Measurements from ENCODE around the gene TRNAU1AP. TPM values are rescaled to one million over a fixed set of nuclear protein-coding genes. Genes with fewer than 3 reads are reported as not detected.
"Not testable (repeated sequence)": the region's sequence is repeated elsewhere in the genome, so short reads cannot be mapped to it uniquely, and the experiment has no call there.

Gene TRNAU1AP
- total RNA-seq, 4 donors from 2014 or later: 5.3 to 19.7 (median 12.0) TPM

GRCh38 chr1:28519946-28520725 is 32.7 kb upstream of the TRNAU1AP start:
- intact Hi-C loops (cut with DNase I; ENCODE audit: low total_unique reads) (loop anchor here (2.0 to 10.0 kb wide), 3 partner anchors 83 to 665 kb away; partner anchors contain the start of genes SRSF4 and YTHDF2), in situ Hi-C loops (cut with MboI; ENCODE audit: low sequenced_read_pairs in 4 of 4) (loop anchor here (5.0 to 25.0 kb wide), 5 partner anchors 82 to 367 kb away; no protein-coding TSS in a partner anchor)
- H3K36me3 ChIP-seq: no peaks in the 10 kb centered on the region
- ATAC-seq (no peak), DNase-seq (no peak)
- H3K4me3 ChIP-seq: no peak overlapping the region
- no peaks in the 10 kb centered on the region for H3K9me3 ChIP-seq
- H3K27me3 ChIP-seq: no peaks in the 10 kb centered on the region
- peaks cover 5 to 13% of the 10 kb centered on the region in 2 donors for H3K4me1 ChIP-seq
- H3K27ac ChIP-seq: no peak overlapping the region
- TF ChIP-seq, protein P1, sequence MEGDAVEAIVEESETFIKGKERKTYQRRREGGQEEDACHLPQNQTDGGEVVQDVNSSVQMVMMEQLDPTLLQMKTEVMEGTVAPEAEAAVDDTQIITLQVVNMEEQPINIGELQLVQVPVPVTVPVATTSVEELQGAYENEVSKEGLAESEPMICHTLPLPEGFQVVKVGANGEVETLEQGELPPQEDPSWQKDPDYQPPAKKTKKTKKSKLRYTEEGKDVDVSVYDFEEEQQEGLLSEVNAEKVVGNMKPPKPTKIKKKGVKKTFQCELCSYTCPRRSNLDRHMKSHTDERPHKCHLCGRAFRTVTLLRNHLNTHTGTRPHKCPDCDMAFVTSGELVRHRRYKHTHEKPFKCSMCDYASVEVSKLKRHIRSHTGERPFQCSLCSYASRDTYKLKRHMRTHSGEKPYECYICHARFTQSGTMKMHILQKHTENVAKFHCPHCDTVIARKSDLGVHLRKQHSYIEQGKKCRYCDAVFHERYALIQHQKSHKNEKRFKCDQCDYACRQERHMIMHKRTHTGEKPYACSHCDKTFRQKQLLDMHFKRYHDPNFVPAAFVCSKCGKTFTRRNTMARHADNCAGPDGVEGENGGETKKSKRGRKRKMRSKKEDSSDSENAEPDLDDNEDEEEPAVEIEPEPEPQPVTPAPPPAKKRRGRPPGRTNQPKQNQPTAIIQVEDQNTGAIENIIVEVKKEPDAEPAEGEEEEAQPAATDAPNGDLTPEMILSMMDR (IDR thresholded peaks at IDR 0.05 in 4 of 5, conservative IDR thresholded peaks at IDR 0.05 in 1 of 5): no peak
- TF ChIP-seq POLR2A (IDR thresholded peaks at IDR 0.05): no peak

DNA sequence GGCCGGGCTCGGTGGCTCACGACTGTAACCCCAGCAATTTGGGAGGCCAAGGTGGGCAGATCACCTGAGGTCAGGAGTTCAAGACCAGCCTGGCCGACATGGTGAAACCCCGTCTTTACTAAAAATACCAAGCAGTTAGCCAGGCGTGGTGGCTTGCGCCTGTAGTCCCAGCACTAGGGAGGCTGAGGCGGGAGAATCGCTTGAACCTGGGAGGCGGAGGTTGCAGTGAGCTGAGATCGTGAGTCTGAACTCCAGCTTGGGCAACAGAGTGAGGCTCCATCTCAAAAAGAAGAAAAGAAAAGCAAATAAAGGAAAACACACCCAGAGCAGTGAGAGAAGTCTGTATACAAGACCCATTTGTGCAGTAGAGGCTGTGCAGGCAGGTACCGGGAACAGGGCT is 32.1 kb upstream of the TRNAU1AP start:
- intact Hi-C loops (cut with DNase I; ENCODE audit: low total_unique reads); H3K27me3 ChIP-seq; H3K4me3 ChIP-seq; H3K9me3 ChIP-seq; DNase-seq; H3K36me3 ChIP-seq; H3K27ac ChIP-seq; ATAC-seq: not testable (repeated sequence)
- in situ Hi-C loops (cut with MboI; ENCODE audit: low sequenced_read_pairs in 4 of 4): loop anchor here in 2 of 4 donors (10.0 to 25.0 kb wide), 3 partner anchors 92 to 367 kb away; no protein-coding TSS in a partner anchor
- H3K4me1 ChIP-seq: peaks cover 5 to 13% of the 10 kb centered on the region in 2 donors

DNA sequence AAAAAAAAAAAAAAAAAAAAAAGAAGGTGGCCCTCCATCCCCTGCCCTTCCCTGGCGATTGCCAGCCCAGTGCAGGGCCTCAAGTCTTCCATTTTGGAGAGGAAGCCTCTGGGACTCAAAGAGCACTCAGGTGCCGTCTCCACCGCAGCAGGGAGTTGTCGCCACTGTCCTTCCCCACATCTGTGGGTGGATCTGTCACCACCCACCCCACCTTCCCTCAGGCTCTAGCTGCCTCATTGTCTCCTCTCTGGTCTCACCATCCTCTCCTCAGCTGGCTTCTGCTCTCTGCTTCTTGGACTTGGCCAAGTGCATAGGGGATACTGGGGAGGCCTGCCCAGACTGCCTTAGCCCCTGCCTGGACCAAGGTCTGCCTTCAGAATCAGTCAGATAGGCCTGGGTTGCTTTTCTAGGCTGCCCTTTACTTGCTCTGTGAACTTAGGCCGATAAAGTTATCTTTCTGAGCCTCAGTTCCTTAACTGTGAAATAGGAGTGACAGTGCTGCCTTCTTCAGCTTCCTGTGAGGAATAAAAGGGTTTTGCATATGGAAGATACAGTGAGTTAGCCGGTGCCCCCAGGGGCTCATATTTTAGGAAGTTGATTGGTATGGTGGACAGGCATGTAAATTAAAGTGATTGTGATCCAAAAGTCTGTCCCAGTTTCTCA is 31.3 kb upstream of the TRNAU1AP start:
- Histone ChIP-seq H3K4me3 (no peak overlapping the region), H3K27ac (no peak overlapping the region), H3K27me3 (no peaks in the 10 kb centered on the region), H3K9me3 (no peaks in the 10 kb centered on the region), H3K36me3 (no peaks in the 10 kb centered on the region), H3K4me1 (peaks cover 5 to 13% of the 10 kb centered on the region in 2 donors)
- no peak for ATAC-seq
- intact Hi-C loops (cut with DNase I; ENCODE audit: low total_unique reads): no loop called here
- no peak for DNase-seq
- in situ Hi-C loops (cut with MboI; ENCODE audit: low sequenced_read_pairs in 4 of 4): loop anchor here in 2 of 4 donors (10.0 to 25.0 kb wide), 3 partner anchors 91 to 366 kb away; no protein-coding TSS in a partner anchor
- no peak for TF ChIP-seq POLR2A (IDR thresholded peaks at IDR 0.05)
- TF ChIP-seq, protein P1 (IDR thresholded peaks at IDR 0.05 in 4 of 5, conservative IDR thresholded peaks at IDR 0.05 in 1 of 5): no peak

DNA sequence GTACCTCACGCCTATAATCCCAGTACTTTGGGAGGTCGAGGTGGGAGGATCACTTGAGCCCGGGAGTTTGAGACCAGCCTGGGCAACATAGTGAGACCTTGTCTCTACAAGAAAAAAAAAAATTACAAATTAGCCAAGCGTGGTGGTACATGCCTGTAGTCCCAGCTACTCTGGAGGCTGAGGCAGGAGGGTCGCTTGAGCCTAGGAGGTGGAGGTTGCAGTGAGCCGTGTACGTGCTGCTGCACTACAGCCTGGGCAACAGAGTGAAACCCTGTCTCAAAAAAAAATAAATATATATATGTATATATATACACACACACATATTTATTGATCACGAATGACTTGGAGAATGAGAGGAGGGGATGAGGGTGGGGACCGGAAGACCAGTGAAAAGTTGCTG is 30.3 kb upstream of the TRNAU1AP start:
- H3K36me3 ChIP-seq; intact Hi-C loops (cut with DNase I; ENCODE audit: low total_unique reads); H3K27me3 ChIP-seq; ATAC-seq; H3K4me3 ChIP-seq; H3K9me3 ChIP-seq; H3K27ac ChIP-seq; DNase-seq: not testable (repeated sequence)
- in situ Hi-C loops (cut with MboI; ENCODE audit: low sequenced_read_pairs in 4 of 4): loop anchor here in 2 of 4 donors (10.0 to 25.0 kb wide), 3 partner anchors 90 to 365 kb away; no protein-coding TSS in a partner anchor
- peaks cover 5 to 12% of the 10 kb centered on the region in 2 donors for H3K4me1 ChIP-seq

- intact Hi-C loops (cut with DNase I; ENCODE audit: low total_unique reads); DNase-seq; H3K36me3 ChIP-seq; ATAC-seq; H3K4me3 ChIP-seq; H3K27me3 ChIP-seq; H3K27ac ChIP-seq; H3K9me3 ChIP-seq; H3K4me1 ChIP-seq: not testable (repeated sequence)
- in situ Hi-C loops (cut with MboI; ENCODE audit: low sequenced_read_pairs in 4 of 4): loop anchor here in 1 of 4 donors (10.0 kb wide), 1 partner anchor 350 kb away; no protein-coding TSS in a partner anchor
These were observed 27.8 kb upstream of the TRNAU1AP start for GRCh38 chr1:28525002-28525642.

All from gastrocnemius medialis (tissue), 4 donors.